Esophagus (tissue), 2 donors: ENCODE measurements around the gene ITGB6. TPM values are rescaled to one million over a fixed set of nuclear protein-coding genes. Genes with fewer than 3 reads are reported as not detected.
"Not testable (repeated sequence)": the region's sequence is repeated elsewhere in the genome, so short reads cannot be mapped to it uniquely, and the experiment has no call there.

ENCODE experiments used
- H3K27ac ChIP-seq, 2 donors: one replicate each; pipeline ENCODE4 v1.5.1; 2013; ENCODE audit warnings: low read depth in 2 of 2, mild to moderate bottlenecking in 2 of 2, inconsistent platforms in 1 of 2, low read length in 1 of 2, moderate library complexity in 1 of 2
- H3K27me3 ChIP-seq, 2 donors: one replicate each; pipeline ENCODE4 v1.6.1; 2013; ENCODE audit warnings: low read length in 2 of 2, control low read depth in 1 of 2, mild to moderate bottlenecking in 1 of 2; ENCODE audit not compliant: insufficient read depth in 2 of 2, control insufficient read depth in 1 of 2
- H3K36me3 ChIP-seq, 2 donors: one replicate each; pipeline ENCODE4 v1.6.1; 2013; ENCODE audit warnings: low read length in 1 of 2; ENCODE audit not compliant: control insufficient read depth in 2 of 2, insufficient read depth in 2 of 2
- H3K4me1 ChIP-seq, 2 donors: one replicate each; pipeline ENCODE4 v1.6.1; 2013; ENCODE audit warnings: low read length in 1 of 2; ENCODE audit not compliant: control insufficient read depth in 2 of 2, insufficient read depth in 2 of 2
- H3K4me3 ChIP-seq, 2 donors: one replicate each; pipeline ENCODE4 v1.5.1; 2013; ENCODE audit warnings: low read length in 2 of 2, mild to moderate bottlenecking in 2 of 2, low read depth in 1 of 2, moderate library complexity in 1 of 2
- H3K9me3 ChIP-seq, 2 donors: one replicate each; pipeline ENCODE4 v1.6.1; 2013; ENCODE audit warnings: mild to moderate bottlenecking in 2 of 2, low read depth in 1 of 2, low read length in 1 of 2, moderate library complexity in 1 of 2; ENCODE audit not compliant: control insufficient read depth in 2 of 2, insufficient read depth in 1 of 2
- WGBS, 2 donors: extraction: QIAGEN DNeasy Blood & Tissue Kit; methylation state at CpG; one replicate each; pipeline ENCODE4 v1.1.7; 2013; 5-methylcytosine and 5-hydroxymethylcytosine counted together
- polyA plus RNA-seq, 2 donors: library from polyadenylated mRNA; stranded (reverse); fragments of 200-250 nt; gene quantifications; one replicate each; pipeline ENCODE4 v1.2.3, GENCODE V29; 2013
- donor health status: healthy with polysubstance abuse.
- donor health status: Bipolar disorder and iron deficiency.

ITGB6 gene
- polyA plus RNA-seq, 2 donors, result 9.1 to 10.6 TPM

DNA sequence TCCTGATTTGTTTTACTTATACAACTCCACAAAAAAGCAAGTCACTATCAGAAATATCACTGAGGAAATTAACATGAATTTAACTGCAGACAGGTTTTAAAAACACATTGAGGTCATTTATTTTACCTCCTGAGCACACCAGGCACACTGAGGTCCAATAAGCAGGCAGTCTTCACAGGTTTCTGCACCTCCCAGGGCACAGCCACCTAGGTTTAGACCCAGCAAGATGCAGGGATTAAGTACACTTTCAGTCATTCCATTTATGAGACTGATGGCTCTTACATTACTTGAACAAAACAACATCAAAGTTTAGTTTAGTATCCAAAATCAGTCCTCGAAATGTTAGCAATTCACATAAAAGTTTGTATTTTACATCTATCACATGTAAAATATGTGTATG, 1.0 kb downstream of the ITGB6 start:
- Histone ChIP-seq H3K27me3 (no peaks in the 10 kb centered on the region), H3K4me1 (peaks cover 0 to 4% of the 10 kb centered on the region in 2 donors), H3K9me3 (no peaks in the 10 kb centered on the region), H3K27ac (peak overlapping the region in 1 of 2 donors; percentile 65), H3K36me3 (peaks cover 0 to 3% of the 10 kb centered on the region in 2 donors), H3K4me3 (peak overlapping the region; percentile 25 to 39)
- WGBS, 2 donors, result 56 to 58% methylated on average over 1 of the region's 1 CpG

- H3K36me3 ChIP-seq, result peaks cover 0 to 3% of the 10 kb centered on the region in 2 donors
- peaks cover 0 to 2% of the 10 kb centered on the region in 2 donors for H3K4me1 ChIP-seq
- WGBS, 2 donors, result 65 to 77% methylated on average over 2 of the region's 2 CpGs
- no peaks in the 10 kb centered on the region for H3K9me3 ChIP-seq
- H3K27me3 ChIP-seq, result no peaks in the 10 kb centered on the region
- H3K27ac ChIP-seq, result no peak overlapping the region
- H3K4me3 ChIP-seq, result peak overlapping the region in 1 of 2 donors; percentile 7
These were observed 2.5 kb downstream of the ITGB6 start for GRCh38 chr2:160197587-160197986.

GRCh38 chr2:160194946-160195345, 5.1 kb downstream of the ITGB6 start:
- WGBS, 2 donors, result 83 to 87% methylated on average over 5 of the region's 5 CpGs

GRCh38 chr2:160194351-160194750, 5.7 kb downstream of the ITGB6 start:
- H3K36me3 ChIP-seq, result peaks cover 0 to 3% of the 10 kb centered on the region in 2 donors
- no peak overlapping the region for H3K4me3 ChIP-seq
- H3K9me3 ChIP-seq, result no peaks in the 10 kb centered on the region
- H3K27ac ChIP-seq, result no peak overlapping the region
- whole genome bisulfite sequencing, 2 donors, result 50 to 70% methylated on average over 2 of the region's 2 CpGs
- no peaks in the 10 kb centered on the region for H3K27me3 ChIP-seq
- peaks cover 0 to 2% of the 10 kb centered on the region in 2 donors for H3K4me1 ChIP-seq

More at GRCh38 chr2:160194946-160195345, 5.1 kb downstream of the ITGB6 start:
- Histone ChIP-seq H3K27ac (no peak overlapping the region), H3K9me3 (no peaks in the 10 kb centered on the region), H3K4me3 (no peak overlapping the region), H3K4me1 (peaks cover 0 to 2% of the 10 kb centered on the region in 2 donors), H3K36me3 (peaks cover 0 to 3% of the 10 kb centered on the region in 2 donors), H3K27me3 (no peaks in the 10 kb centered on the region)

- H3K4me1 ChIP-seq, H3K27me3 ChIP-seq, H3K36me3 ChIP-seq, H3K9me3 ChIP-seq, H3K27ac ChIP-seq, H3K4me3 ChIP-seq: not testable (repeated sequence)
- WGBS, 2 donors, result 58 to 66% methylated on average over 11 of the region's 11 CpGs
These were observed 18.8 kb downstream of the ITGB6 start for GRCh38 chr2:160181146-160181836.

DNA sequence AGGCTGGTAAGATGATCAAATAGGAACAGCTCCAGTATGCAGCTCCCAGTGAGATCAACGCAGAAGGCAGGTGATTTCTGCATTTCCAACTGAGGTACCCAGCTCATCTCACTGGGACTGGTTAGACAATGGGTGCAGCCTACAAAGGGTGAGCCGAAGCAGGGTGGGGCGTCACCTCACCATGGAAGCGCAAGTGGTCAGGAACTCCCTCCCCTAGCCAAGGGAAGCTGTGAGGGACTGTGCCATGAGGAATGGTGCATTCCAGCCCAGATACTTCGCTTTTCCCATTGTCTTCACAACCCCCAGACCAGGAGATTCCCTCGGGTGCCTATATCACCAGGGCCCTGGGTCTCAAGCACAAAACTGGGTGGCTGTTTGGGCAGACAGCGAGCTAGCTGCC, 19.4 kb downstream of the ITGB6 start:
- not testable (repeated sequence) for H3K27ac ChIP-seq, H3K4me3 ChIP-seq
- 89 to 95% methylated on average over 7 of the region's 7 CpGs for WGBS, 2 donors

DNA sequence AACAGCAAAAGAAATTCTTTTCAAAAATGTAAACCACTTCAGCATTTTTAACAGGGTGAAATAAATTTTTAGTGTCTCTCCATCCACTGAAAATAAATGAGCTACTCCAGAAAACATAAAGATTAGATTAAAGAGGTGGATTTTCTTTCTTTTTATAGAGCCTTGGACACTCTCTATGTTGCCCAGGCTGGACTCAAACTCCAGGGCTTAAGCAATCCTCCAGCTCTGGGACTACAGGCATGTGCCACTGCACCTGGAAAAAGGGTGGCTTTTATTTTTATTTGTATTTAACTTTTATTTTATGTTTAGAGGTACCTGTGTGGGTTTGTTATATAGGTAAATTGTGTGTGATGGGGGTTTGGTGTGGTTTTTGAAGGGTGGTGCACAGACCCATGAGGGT, 19.9 kb downstream of the ITGB6 start:
- Histone ChIP-seq H3K9me3 (no peaks in the 10 kb centered on the region), H3K4me1 (no peaks in the 10 kb centered on the region), H3K27ac (no peak overlapping the region), H3K27me3 (no peaks in the 10 kb centered on the region), H3K4me3 (no peak overlapping the region), H3K36me3 (no peaks in the 10 kb centered on the region)

More for the DNA sequence above, 19.4 kb downstream of the ITGB6 start:
- H3K36me3 ChIP-seq, H3K4me1 ChIP-seq, H3K9me3 ChIP-seq, H3K27me3 ChIP-seq: not testable (repeated sequence)

- no peaks in the 10 kb centered on the region for H3K4me1 ChIP-seq
- WGBS, 2 donors, result 50 to 69% methylated on average over 8 of the region's 8 CpGs
- no peaks in the 10 kb centered on the region for H3K27me3 ChIP-seq
- H3K36me3 ChIP-seq, result no peaks in the 10 kb centered on the region
- H3K4me3 ChIP-seq, result no peak overlapping the region
- no peak overlapping the region for H3K27ac ChIP-seq
- no peaks in the 10 kb centered on the region for H3K9me3 ChIP-seq
These were observed 24.6 kb downstream of the ITGB6 start for GRCh38 chr2:160175169-160176134.

DNA sequence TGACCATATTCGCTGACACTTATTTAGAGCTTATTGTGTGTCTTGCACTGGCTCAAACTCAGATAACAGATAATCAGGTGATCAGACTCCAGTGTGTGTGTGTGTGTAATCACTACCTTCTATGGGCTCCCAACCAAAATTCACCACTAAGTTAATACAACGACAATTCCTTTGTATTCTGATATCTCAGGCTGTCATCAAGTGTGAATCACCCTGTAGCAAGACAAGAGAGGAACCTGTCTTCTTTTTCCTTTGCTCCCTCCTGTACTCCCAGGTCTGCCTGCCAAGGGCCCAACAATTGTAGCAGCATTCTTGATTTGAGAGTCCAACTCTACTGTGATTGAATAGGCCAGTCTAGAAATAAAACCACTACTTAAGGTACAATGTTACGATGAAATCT, 25.8 kb downstream of the ITGB6 start:
- 82 to 86% methylated on average over 3 of the region's 3 CpGs for WGBS, 2 donors
- H3K4me3 ChIP-seq, result no peak overlapping the region
- no peak overlapping the region for H3K27ac ChIP-seq
- H3K9me3 ChIP-seq, result no peaks in the 10 kb centered on the region
- no peaks in the 10 kb centered on the region for H3K4me1 ChIP-seq
- no peaks in the 10 kb centered on the region for H3K27me3 ChIP-seq
- no peaks in the 10 kb centered on the region for H3K36me3 ChIP-seq
